GM12891 (cell line): ENCODE data around the gene WWP2.
"Not testable (repeated sequence)": the region's sequence is repeated elsewhere in the genome, so short reads cannot be mapped to it uniquely, and the experiment has no call there.

ENCODE experiments used
- DNase-seq: peaks from one replicate; pipeline ENCODE4 v3.0.0; 2011; ENCODE audit warnings: low spot score; ENCODE audit not compliant: insufficient read length
- FAIRE-seq: peaks from 2 replicates; lab custom pipeline; 2011; peaks lifted over from hg19 to GRCh38; lab: Jason Lieb, UNC
- PAX5 ChIP-seq: IDR thresholded peaks from 2 replicates; pipeline ENCODE4 v1.6.1; 2011; ENCODE audit warnings: low read length, moderate library complexity, mild to moderate bottlenecking; ENCODE audit not compliant: insufficient read depth, severe bottlenecking
- POLR2A ChIP-seq: IDR thresholded peaks from 2 replicates; pipeline ENCODE4 v1.6.1; 2011; ENCODE audit warnings: low read depth, low read length, control low read depth
- POLR2AphosphoS5 ChIP-seq: IDR thresholded peaks from 2 replicates; pipeline ENCODE4 v1.6.1; 2011; ENCODE audit warnings: low read depth, low read length, control low read depth
- POU2F2 ChIP-seq: IDR thresholded peaks from 2 replicates; pipeline ENCODE4 v1.6.1; 2011; ENCODE audit warnings: low read depth, mild to moderate bottlenecking, control low read depth, low read length, moderate library complexity
- SPI1 ChIP-seq: IDR thresholded peaks from 2 replicates; pipeline ENCODE4 v1.6.1; 2011; ENCODE audit warnings: low read depth, low read length, control low read depth
- TAF1 ChIP-seq: IDR thresholded peaks from 2 replicates; pipeline ENCODE4 v1.6.1; 2011; ENCODE audit warnings: low read depth, low read length, control low read depth

Gene WWP2

DNA sequence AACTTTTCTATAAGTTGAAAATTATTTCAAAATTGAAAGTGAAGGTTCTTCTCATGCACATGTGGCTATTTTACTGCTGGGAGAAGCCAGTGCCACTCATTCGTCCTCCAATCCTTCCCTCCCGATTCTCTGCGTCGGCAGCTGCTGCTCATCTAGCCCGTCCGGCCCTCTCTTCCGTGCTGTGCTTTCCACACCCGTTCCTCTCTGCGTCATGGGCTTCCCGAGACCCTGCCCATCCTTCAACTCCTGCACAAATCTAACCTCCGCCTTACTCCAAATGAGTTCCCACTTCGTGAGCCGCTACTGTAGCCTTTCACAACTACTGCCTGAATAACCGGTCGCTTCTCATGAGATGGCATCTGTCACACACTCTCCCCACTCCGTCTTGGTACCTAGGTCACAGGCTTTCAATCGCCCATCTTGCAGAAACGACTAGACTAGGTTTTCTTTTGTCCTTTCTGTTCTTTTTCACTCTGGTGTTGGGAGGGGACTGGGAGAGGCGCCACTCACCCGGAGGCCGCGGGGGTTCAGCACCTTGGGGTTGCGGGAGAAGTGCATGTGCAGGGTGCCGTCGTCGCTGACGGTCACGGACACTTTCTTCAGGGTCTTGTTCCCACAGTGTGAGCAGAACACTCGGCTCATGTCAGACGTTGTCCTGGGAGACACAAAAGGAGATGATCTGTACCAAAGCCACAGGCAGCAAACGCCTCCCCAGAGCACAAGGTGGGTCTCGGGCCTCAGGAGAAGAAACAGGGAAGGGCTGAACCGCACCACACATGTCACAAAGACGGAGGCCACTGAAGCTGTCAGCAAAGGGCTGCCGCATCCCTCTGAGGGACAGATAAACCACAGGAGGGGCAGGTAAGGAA lies 17.5 kb upstream of the WWP2 start:
- DNase-seq (no peak), FAIRE-seq (no peak)
- TF ChIP-seq PAX5 (no peak), POLR2A (no peak; the same call in 1 of the 2 replicates), TAF1 (no peak), POU2F2 (no peak), SPI1 (no peak), POLR2AphosphoS5 (no peak; the same call in 1 of the 2 replicates)

DNA sequence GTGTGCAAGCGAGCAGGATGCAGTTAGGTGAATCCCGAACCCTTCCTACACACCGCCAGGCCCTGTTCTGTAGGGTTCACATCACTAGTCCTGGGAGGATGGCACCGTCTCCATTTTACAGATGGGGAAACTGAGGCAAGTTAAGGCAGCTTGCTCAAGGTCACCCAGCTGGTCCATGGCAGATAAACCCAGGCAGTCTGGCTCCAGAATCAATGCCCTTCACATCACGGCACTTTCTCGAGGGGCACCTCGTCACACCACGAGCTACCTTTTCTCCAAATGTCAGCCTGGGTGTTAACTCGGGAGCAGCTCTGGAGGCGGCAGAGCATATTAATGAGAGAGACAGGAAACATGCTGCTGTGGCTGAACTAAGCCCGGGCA lies 16.9 kb upstream of the WWP2 start:
- DNase-seq = no peak
- FAIRE-seq = no peak
- TF ChIP-seq PAX5 (no peak), TAF1 (no peak), SPI1 (no peak), POU2F2 (no peak), POLR2A (peak; percentile 21; the same call in 1 of the 2 replicates), POLR2AphosphoS5 (peak; percentile 42; the same call in 1 of the 2 replicates)

DNA sequence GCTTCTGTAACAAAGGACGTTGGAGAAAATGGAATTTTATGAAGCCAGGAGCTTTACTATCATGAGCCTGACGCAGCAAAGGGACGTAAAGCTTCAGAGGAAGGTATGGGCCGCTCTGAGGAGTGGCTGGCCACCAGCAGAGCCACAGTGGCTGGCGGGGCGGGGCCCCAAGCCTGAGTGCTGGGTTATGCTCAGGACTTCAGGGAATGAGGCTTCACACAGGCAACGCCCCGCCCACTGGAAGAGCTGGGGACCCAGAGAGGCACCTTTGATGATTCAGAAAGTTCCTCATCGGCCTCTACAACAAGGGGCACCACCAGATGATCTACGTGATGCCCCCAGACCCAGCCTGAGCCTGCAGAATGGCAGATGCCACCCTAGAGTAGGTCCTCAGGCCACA lies 16.2 kb upstream of the WWP2 start:
- DNase-seq (no peak), FAIRE-seq (no peak)
- no peak for TF ChIP-seq POLR2AphosphoS5
- TF ChIP-seq SPI1 = no peak
- TF ChIP-seq PAX5 = no peak
- TF ChIP-seq TAF1 = no peak
- no peak for TF ChIP-seq POLR2A
- TF ChIP-seq POU2F2 = no peak

DNA sequence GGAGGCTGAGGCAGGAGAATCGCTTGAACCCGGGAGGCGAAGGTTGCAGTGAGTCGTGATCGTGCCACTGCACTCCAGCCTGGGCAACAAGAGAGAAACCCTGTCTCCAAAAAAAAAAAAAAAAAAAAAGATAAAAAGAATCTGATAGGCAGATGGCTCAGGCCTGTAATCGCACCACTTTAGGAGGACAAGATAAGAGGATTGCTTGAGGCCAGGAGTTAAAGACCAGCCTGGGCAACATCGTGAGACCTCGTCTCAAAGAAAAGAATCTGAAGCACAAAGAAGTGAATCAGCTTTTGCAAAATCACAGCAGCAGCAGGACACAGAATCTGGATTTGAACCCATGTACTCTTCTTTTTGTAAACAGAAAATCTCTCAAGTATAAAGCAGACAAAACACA lies 15.0 kb upstream of the WWP2 start:
- no peak for TF ChIP-seq TAF1
- no peak for TF ChIP-seq POLR2AphosphoS5
- TF ChIP-seq PAX5 = no peak
- no peak for TF ChIP-seq POLR2A
- no peak for TF ChIP-seq SPI1
- TF ChIP-seq POU2F2 = no peak
- DNase-seq = no peak
- FAIRE-seq = no peak

DNA sequence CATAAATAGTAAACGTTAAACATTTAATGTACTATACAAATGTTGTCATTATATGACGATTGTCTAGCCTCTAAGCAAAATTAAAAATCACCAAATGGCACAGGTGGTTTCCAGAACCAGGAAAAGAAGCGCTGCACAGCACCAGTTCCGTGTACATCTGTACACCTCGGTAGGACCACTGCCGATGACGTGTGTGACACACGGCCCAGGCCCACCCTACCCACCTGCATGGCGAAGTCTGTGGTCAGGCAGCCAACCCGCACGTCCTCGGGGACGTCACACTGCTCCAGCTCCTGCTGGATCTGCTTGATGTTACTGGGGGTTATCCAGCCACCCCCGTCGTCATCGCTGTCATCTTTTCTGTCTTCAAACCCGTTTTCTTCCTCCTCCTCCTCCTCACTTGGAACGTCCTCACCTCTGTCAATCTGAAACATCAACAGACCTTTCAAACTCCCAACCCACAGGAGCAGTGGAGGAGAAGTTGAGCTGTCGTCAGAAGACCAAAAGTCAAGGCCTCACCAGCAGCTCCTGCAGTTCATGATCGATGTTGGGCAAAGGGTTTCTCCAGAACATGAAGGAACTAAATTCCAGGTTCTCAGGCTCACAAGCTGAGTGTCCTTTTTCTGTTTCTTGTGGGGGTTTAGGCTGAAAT lies 13.3 kb upstream of the WWP2 start:
- DNase-seq (no peak), FAIRE-seq (no peak)
- TF ChIP-seq POLR2AphosphoS5 = 0 out of 2 replicates have a peak, but pooled peaks have one; percentile 34
- no peak for TF ChIP-seq TAF1
- TF ChIP-seq POU2F2 = no peak
- TF ChIP-seq POLR2A = 0 out of 2 replicates have a peak, but pooled peaks have one; percentile 38
- TF ChIP-seq PAX5 = no peak
- no peak for TF ChIP-seq SPI1

DNA sequence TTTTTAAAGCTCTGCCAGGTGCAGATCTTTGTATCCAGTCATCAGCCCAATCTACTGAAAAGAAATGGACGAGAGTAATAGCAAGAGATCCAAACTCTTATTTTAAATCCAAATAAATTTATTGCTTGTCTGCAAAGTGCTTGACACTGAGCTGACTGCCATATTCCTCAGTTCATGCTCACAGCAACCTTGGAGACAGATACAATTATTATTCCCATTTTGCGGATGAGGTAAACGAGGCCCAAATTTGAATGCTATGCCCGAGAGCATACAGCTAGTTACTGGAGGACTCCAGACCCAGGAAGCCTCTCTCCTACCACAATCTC lies 8.0 kb upstream of the WWP2 start:
- FAIRE-seq (no peak), DNase-seq (no peak)
- TF ChIP-seq POLR2AphosphoS5 (no peak), POLR2A (no peak), PAX5 (no peak), TAF1 (no peak)

DNA sequence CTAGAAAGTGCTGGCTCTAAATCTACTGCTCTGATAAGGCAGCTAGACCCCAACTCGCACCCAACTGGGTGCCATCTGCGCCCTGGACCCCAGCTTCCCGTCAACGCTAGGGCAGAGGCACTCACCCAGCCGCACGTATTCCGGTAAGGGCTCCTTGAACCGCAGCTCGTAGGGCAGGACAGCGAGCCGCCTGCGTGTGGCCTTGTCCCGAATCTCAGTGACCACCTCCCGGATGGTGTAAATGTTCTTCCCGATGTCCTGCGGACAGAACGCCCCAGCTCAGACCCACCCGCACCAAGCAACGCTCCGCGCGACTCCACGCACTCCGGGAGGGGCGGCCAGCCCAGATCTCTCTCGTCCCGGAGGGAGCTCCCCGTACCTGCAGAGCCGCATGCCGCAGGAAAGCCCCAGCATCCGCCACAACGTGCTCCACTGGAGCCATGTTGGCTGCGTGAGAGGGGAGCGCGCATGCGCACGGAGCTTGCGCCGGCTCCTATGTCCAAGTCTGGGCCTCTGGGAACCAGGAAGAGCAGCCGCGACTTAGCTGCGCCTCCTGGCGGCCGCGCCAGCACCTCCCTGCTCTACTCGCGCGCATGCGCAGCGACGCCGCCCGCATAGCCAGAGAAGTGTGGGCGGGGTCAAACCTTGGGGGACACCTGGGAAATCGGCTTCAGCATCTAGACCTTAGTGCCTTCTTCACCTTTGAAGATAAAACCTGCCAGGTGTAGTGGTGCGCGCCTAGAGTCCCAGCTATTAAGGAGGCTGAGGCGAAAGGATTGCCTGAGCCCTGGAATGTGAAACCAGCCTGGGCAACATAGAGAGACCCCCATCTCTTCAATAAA lies 7.4 kb upstream of the WWP2 start, which contains the start of gene NOB1:
Gene NOB1 (minus strand): TSS at position 458 of the 842 bp plus-strand sequence. CDS start 16 bp downstream, at position 442.
- no peak for TF ChIP-seq PAX5
- peak; percentile 96 for TF ChIP-seq TAF1
- peak; percentile 23; the same call in 1 of the 2 replicates for TF ChIP-seq SPI1
- TF ChIP-seq POLR2AphosphoS5 = peak; percentile 96
- peak; percentile 70 for TF ChIP-seq POU2F2
- peak; percentile 97 for TF ChIP-seq POLR2A
- DNase-seq (peak; percentile 89), FAIRE-seq (peak; percentile 96)

DNA sequence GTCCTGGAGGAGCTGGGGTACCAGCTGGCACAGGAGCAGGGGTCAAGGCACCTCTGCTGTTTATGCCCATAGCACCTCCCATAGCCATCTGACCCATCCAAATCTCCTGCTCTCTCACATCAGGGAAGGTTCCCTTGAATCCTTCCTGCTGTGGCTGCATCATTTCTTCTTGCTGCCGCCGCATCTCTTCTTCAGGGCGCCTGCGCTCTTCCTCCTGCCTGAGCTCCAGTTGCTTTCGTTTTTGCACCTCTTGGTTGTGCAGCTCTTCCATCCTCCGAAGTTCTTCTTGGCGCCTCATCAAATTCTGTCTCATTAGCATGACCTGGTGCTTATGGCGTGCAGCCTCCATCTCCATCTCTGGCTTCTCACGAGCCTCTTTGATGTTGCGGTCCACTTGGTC lies 5.4 kb upstream of the WWP2 start:
- no peak for DNase-seq
- FAIRE-seq = no peak
- no peak for TF ChIP-seq POU2F2
- no peak for TF ChIP-seq SPI1
- no peak for TF ChIP-seq POLR2A
- no peak for TF ChIP-seq TAF1
- TF ChIP-seq POLR2AphosphoS5 = no peak
- TF ChIP-seq PAX5 = no peak

DNA sequence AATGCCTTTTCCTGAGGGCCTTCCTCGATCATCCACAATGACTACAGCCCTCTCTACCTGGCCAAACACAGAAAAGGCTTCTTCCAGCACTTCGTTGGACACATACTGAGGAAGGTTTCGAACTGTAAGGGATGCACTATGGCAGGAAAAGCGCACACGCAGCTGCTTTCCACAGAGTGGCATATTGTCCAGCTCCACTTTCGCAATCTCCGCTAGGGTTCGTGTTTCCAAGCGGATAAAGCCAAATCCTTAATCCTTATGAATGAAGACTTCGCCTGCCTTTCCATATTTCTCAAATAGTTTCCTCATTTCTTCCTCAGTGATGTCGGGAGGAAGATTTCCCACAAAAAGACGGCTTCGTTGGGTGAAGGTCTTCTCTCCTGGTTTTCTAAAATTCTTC lies 4.8 kb upstream of the WWP2 start:
- not testable (repeated sequence) for FAIRE-seq, DNase-seq
